K562 (cell line): Measurements from ENCODE around the gene CTPS1. TPM values are rescaled to one million over a fixed set of nuclear protein-coding genes. Genes with fewer than 3 reads are reported as not detected.

Experiments used
- ATAC-seq: fragments of 200-7000 bp; cut with Tn5 transposase; 3 replicates; pipeline ENCODE4 v1.9.1; 2020; ENCODE audit warnings: moderate library complexity
- BruUV-seq: library from RNA; stranded (reverse); fragments of 400-500 nt; replicated peaks from 2 replicates; lab custom pipeline; 2021; lab: Mats Ljungman, UMichigan
- CTCF ChIA-PET: fragments of 300-600 bp; formaldehyde crosslinking; extraction: SDS; loops from one replicate; lab custom pipeline; 2021; ENCODE audit warnings: low intra/inter-chr PET ratio; lab: Yijun Ruan, JAX
- POLR2A ChIA-PET: fragments of 300-600, 350-650 bp; sonication (Branson Sonifier 250); formaldehyde crosslinking; extraction: SDS; loops from one replicate; lab custom pipeline; 2021; ENCODE audit warnings: antibody characterized with exemption, inconsistent platforms; lab: Yijun Ruan, JAX
- DNase-seq, 4 experiments: peaks; one replicate each; pipeline versions ENCODE4 v3.0.0 to v3.0.0-alpha.2; 2011 to 2018; ENCODE audit warnings: low spot score in 3 of 4, mixed read lengths in 3 of 4; ENCODE audit errors: extremely low read depth in 1 of 4
- FAIRE-seq: peaks from 2 replicates; lab custom pipeline; 2011; peaks lifted over from hg19 to GRCh38; lab: Jason Lieb, UNC
- H2AFZ ChIP-seq: 2 replicates; pipeline ENCODE4 v1.6.0; 2011; ENCODE audit warnings: low read depth, low read length, control low read depth, inconsistent platforms
- H3K27ac ChIP-seq: fragments of 200-600 bp; 3 replicates; pipeline ENCODE4 v1.8.0; 2011; ENCODE audit warnings: low read depth, mild to moderate bottlenecking, control low read depth, inconsistent platforms, low read length, moderate library complexity, mixed read lengths; ENCODE audit errors: extremely low read depth
- H3K27me3 ChIP-seq, 2 experiments: fragments of 300-600 bp in 1 of 2; 2 replicates in 1 of 2; 3 replicates in 1 of 2; pipeline versions ENCODE4 v1.6.0 to v1.8.0; 2011; ENCODE audit warnings: inconsistent platforms in 2 of 2, low read length in 2 of 2, mild to moderate bottlenecking in 1 of 2, mixed read lengths in 1 of 2, moderate library complexity in 1 of 2; ENCODE audit not compliant: control insufficient read depth in 2 of 2, insufficient read depth in 2 of 2
- H3K36me3 ChIP-seq: fragments of 300-600 bp; 3 replicates; pipeline ENCODE4 v1.8.0; 2011; ENCODE audit warnings: mild to moderate bottlenecking, low read length, inconsistent platforms; ENCODE audit not compliant: control insufficient read depth, insufficient read depth
- H3K4me1 ChIP-seq, 2 experiments: fragments of 200-600 bp in 1 of 2; replicated peaks in 1 of 2; 2 replicates in 1 of 2; 3 replicates in 1 of 2; pipeline versions ENCODE4 v1.5.1 to v1.8.0; 2011; ENCODE audit warnings: inconsistent platforms in 2 of 2, low read length in 2 of 2, mild to moderate bottlenecking in 1 of 2, mixed read lengths in 1 of 2, moderate library complexity in 1 of 2; ENCODE audit not compliant: control insufficient read depth in 2 of 2, insufficient read depth in 2 of 2
- H3K4me2 ChIP-seq: 2 replicates; pipeline ENCODE4 v1.6.1; 2011; ENCODE audit warnings: low read length, control low read depth, inconsistent platforms, mixed read lengths; ENCODE audit not compliant: insufficient read depth
- H3K4me3 ChIP-seq: fragments of 200-600 bp; sonication (generic), shearing (Covaris generic); 2 replicates; pipeline ENCODE4 v1.5.1; 2016; ENCODE audit warnings: control low read depth, inconsistent platforms
- H3K79me2 ChIP-seq: fragments of 200-600 bp; 3 replicates; pipeline ENCODE4 v1.8.0; 2011; ENCODE audit warnings: low read length, inconsistent platforms; ENCODE audit not compliant: control insufficient read depth, insufficient read depth
- H3K9ac ChIP-seq, 2 experiments: 2 replicates each; pipeline versions ENCODE4 v1.6.0 to v1.6.1; 2011; ENCODE audit warnings: low read depth in 2 of 2, low read length in 2 of 2, control low read depth in 1 of 2, inconsistent platforms in 1 of 2, mild to moderate bottlenecking in 1 of 2, mixed read lengths in 1 of 2; ENCODE audit not compliant: insufficient read depth in 1 of 2
- H3K9me1 ChIP-seq: one replicate; pipeline ENCODE4 v1.6.0; 2011; ENCODE audit warnings: inconsistent platforms, mild to moderate bottlenecking, low read length, moderate library complexity; ENCODE audit not compliant: control insufficient read depth, insufficient read depth
- H3K9me3 ChIP-seq: replicated peaks from 2 replicates; pipeline ENCODE4 v1.5.1; 2011; ENCODE audit warnings: low read depth, low read length, inconsistent platforms; ENCODE audit not compliant: control insufficient read depth, insufficient read depth
- H4K20me1 ChIP-seq: replicated peaks from 2 replicates; pipeline ENCODE4 v1.6.1; 2011; ENCODE audit warnings: low read length, inconsistent platforms, mixed read lengths; ENCODE audit not compliant: control insufficient read depth, insufficient read depth
- CHAMP1 ChIP-seq: fragments of 450-650 bp; IDR thresholded peaks from 2 replicates; pipeline ENCODE4 v1.6.1; 2016; ENCODE audit warnings: mild to moderate bottlenecking
- CHD2 ChIP-seq: IDR thresholded peaks from 2 replicates; pipeline ENCODE4 v1.6.1; 2011; ENCODE audit warnings: low read depth, low read length
- CREB1 ChIP-seq, 2 experiments: sonication (generic) in 1 of 2; formaldehyde crosslinking in 1 of 2; IDR thresholded peaks; 2 replicates each; pipeline versions ENCODE4 v1.6.1 to v1.8.0; 2012 to 2022; ENCODE audit warnings: inconsistent platforms in 1 of 2, mild to moderate bottlenecking in 1 of 2, missing genetic modification reagents in 1 of 2, moderate library complexity in 1 of 2
- CTCF ChIP-seq, 3 experiments: IDR thresholded peaks in 2 of 3; conservative IDR thresholded peaks in 1 of 3; 2 replicates each; pipeline ENCODE4 v1.5.1; 2011 to 2012; ENCODE audit warnings: low read length in 3 of 3, mild to moderate bottlenecking in 3 of 3, control low read depth in 2 of 3, improper control_type of control experiment in 1 of 3, inconsistent platforms in 1 of 3, low read depth in 1 of 3, mixed read lengths in 1 of 3, moderate library complexity in 1 of 3; ENCODE audit not compliant: insufficient read depth in 2 of 3
- EGR1 ChIP-seq: fragments of 450-650 bp; conservative IDR thresholded peaks from 2 replicates; pipeline ENCODE4 v1.6.1; 2017; ENCODE audit warnings: mild to moderate bottlenecking
- HNRNPLL ChIP-seq: fragments of 200-400 bp; formaldehyde crosslinking; IDR thresholded peaks from 2 replicates; pipeline ENCODE4 v1.6.1; 2017; ENCODE audit warnings: low read length, low read depth, mild to moderate bottlenecking; ENCODE audit not compliant: poor library complexity, severe bottlenecking
- KDM1A ChIP-seq, 2 experiments: fragments of 450-650 bp; IDR thresholded peaks; 2 replicates each; pipeline ENCODE4 v1.6.1; 2016; ENCODE audit warnings: mild to moderate bottlenecking in 2 of 2
- L3MBTL2 ChIP-seq: fragments of 450-650 bp; IDR thresholded peaks from 2 replicates; pipeline ENCODE4 v1.6.1; 2016; ENCODE audit warnings: mild to moderate bottlenecking, moderate library complexity
- MTF1 ChIP-seq: fragments of 250-450 bp; sonication (Bioruptor Pico); IDR thresholded peaks from 2 replicates; pipeline ENCODE4 v1.9.0; 2021; ENCODE audit warnings: moderate library complexity, mild to moderate bottlenecking, inconsistent platforms, borderline replicate concordance
- NFATC3 ChIP-seq: fragments of 450-650 bp; IDR thresholded peaks from 2 replicates; pipeline ENCODE4 v1.6.1; 2017; ENCODE audit warnings: mild to moderate bottlenecking
- SIN3B ChIP-seq: fragments of 450-650 bp; IDR thresholded peaks from 2 replicates; pipeline ENCODE4 v1.6.1; 2017; ENCODE audit warnings: low read depth, mild to moderate bottlenecking, moderate library complexity
- SMC3 ChIP-seq: conservative IDR thresholded peaks from 2 replicates; pipeline ENCODE4 v1.6.1; 2011; ENCODE audit warnings: low read depth, low read length, improper control_type of control experiment; ENCODE audit not compliant: insufficient read depth
- TAF15 ChIP-seq: fragments of 200-400 bp; formaldehyde crosslinking; IDR thresholded peaks from 2 replicates; pipeline ENCODE4 v1.6.1; 2017; ENCODE audit warnings: mild to moderate bottlenecking, low read depth, low read length, moderate library complexity
- VEZF1 ChIP-seq: fragments of 200-800 bp; sonication (Bioruptor generic); IDR thresholded peaks from 2 replicates; pipeline ENCODE4 v1.6.1; 2017; ENCODE audit warnings: missing genetic modification characterization, missing compliant biosample characterization
- ZNF175 ChIP-seq: fragments of 200-800 bp; sonication (Bioruptor generic); IDR thresholded peaks from 2 replicates; pipeline ENCODE4 v1.6.1; 2016; ENCODE audit warnings: low read depth, mild to moderate bottlenecking, missing genetic modification characterization, missing compliant biosample characterization
- ZNF232 ChIP-seq: sonication (generic); formaldehyde crosslinking; IDR thresholded peaks from 2 replicates; pipeline ENCODE4 v1.8.0; 2022; ENCODE audit warnings: mild to moderate bottlenecking, missing genetic modification reagents
- ZNF311 ChIP-seq: fragments of 250-450 bp; sonication (Bioruptor Pico); IDR thresholded peaks from 2 replicates; pipeline ENCODE4 v1.4.0; 2020; ENCODE audit warnings: mild to moderate bottlenecking, moderate library complexity
- ZNF431 ChIP-seq: sonication (generic); formaldehyde crosslinking; IDR thresholded peaks from 2 replicates; pipeline ENCODE4 v1.8.0; 2022; ENCODE audit warnings: mild to moderate bottlenecking, missing genetic modification reagents
- ZNF583 ChIP-seq: fragments of 250-450 bp; sonication (Bioruptor Pico); IDR thresholded peaks from 2 replicates; pipeline ENCODE4 v1.4.0; 2020
- WGBS: fragments of 100-300 bp; shearing (Covaris generic); methylation state at CpG from one replicate; pipeline ENCODE4 v1.1.6; 2016; ENCODE audit warnings: low coverage, mixed read lengths; ENCODE audit not compliant: insufficient coverage; ENCODE audit errors: missing lambda C conversion rate; 5-methylcytosine and 5-hydroxymethylcytosine counted together
- in situ Hi-C: fragments of 300-500 bp; cut with MboI; formaldehyde crosslinking; loops from 4 replicates; pipeline ENCODE4 v1.15.0; 2018; ENCODE audit warnings: inconsistent platforms, mixed read lengths
- intact Hi-C: fragments of 100-400 bp; cut with micrococcal nuclease; formaldehyde crosslinking; loops from 2 replicates; pipeline ENCODE4 v1.14.2; 2022
- polyA plus RNA-seq, 8 experiments: library from polyadenylated mRNA; depleted of rRNA in 4 of 8; stranded (reverse) in 5 of 8; unstranded in 3 of 8; fragments of >200 nt; fragmentation: Nextera tagmentation in 2 of 8; fragmentation: Illumina TruSeq in 1 of 8; extraction: Ambion mirVana in 2 of 8; extraction: Trizol in 1 of 8; gene quantifications; 2 replicates each; pipeline versions ENCODE4 v1.2.1 to v1.2.3, GENCODE V29; 2011 to 2014; ENCODE audit warnings: inconsistent platforms in 1 of 8, missing spikeins in 1 of 8
- total RNA-seq, 7 experiments: library from RNA; depleted of rRNA in 6 of 7; stranded (reverse); fragments of >200 nt in 6 of 7; fragmentation: Illumina TruSeq in 2 of 7; extraction: Trizol in 2 of 7; gene quantifications; 2 replicates each; pipeline versions ENCODE4 v1.2.1 to v1.2.3, GENCODE V29; 2011 to 2021; ENCODE audit warnings: low replicate concordance in 1 of 7

CTPS1 gene
- total and polyA plus RNA-seq, 9 of the 15 experiments (the other 6 are each of a cell fraction or from before 2014, with no cell fraction given), result 44.4 to 164 (median 87.7) TPM

- H3K9me3 ChIP-seq, result no peaks in the 10 kb centered on the region
- H3K27ac ChIP-seq, result no peak overlapping the region
- no peak overlapping the region for H2AFZ ChIP-seq
- peaks cover 75% of the 10 kb centered on the region for H3K36me3 ChIP-seq
- POLR2A ChIA-PET, result interaction anchor here (3.2 kb wide), 1 partner anchor 20 kb away, joined by 19 read pairs; no protein-coding TSS in a partner anchor
- peaks cover 55% of the 10 kb centered on the region for H3K79me2 ChIP-seq
- peaks cover 23 to 34% of the 10 kb centered on the region in 2 experiments for H3K4me1 ChIP-seq
- H3K9me1 ChIP-seq, result peaks cover 4% of the 10 kb centered on the region
- H3K9ac ChIP-seq, result no peak overlapping the region
- WGBS, result 88% methylated on average over 1 of the region's 1 CpG
- FAIRE-seq (no peak), ATAC-seq (no peak), DNase-seq (no peak)
- in situ Hi-C loops, result no loop called here
- H3K4me2 ChIP-seq, result no peak overlapping the region
- H3K27me3 ChIP-seq, result no peaks in the 10 kb centered on the region
- peaks cover 11% of the 10 kb centered on the region for H4K20me1 ChIP-seq
- no TSS peak for BruUV-seq
- intact Hi-C loops, result no loop called here
- no peak overlapping the region for H3K4me3 ChIP-seq
- CTCF ChIA-PET, result no interaction called here
- TF ChIP-seq L3MBTL2 (no peak), HNRNPLL (no peak), ZNF311 (no peak), EGR1 (no peak), ZNF583 (CRISPR knock-in tag) (no peak), CHD2 (no peak), MTF1 (CRISPR knock-in tag) (no peak), ZNF232 (no peak), NFATC3 (no peak), ZNF431 (CRISPR knock-in tag) (no peak), VEZF1 (CRISPR knock-in tag) (no peak), CTCF (IDR thresholded peaks at IDR 0.05 in 2 of 3, conservative IDR thresholded peaks at IDR 0.05 in 1 of 3; ENCODE audit: insufficient read depth in 2 of 3, low read depth in 1 of 3, low read length in 3 of 3) (no peak), CHAMP1 (no peak), CREB1 (IDR thresholded peaks at IDR 0.05) (no peak), CREB1 (CRISPR knock-in tag; IDR thresholded peaks at IDR 0.05) (no peak), TAF15 (no peak), SIN3B (no peak), SMC3 (no peak), KDM1A (IDR thresholded peaks at IDR 0.05) (no peak), ZNF175 (CRISPR knock-in tag) (no peak)
These were observed 3.8 kb downstream of the CTPS1 start for GRCh38 chr1:40983286-40983685.
